Measurements from ENCODE around the gene DCC.

The DCC gene

DNA sequence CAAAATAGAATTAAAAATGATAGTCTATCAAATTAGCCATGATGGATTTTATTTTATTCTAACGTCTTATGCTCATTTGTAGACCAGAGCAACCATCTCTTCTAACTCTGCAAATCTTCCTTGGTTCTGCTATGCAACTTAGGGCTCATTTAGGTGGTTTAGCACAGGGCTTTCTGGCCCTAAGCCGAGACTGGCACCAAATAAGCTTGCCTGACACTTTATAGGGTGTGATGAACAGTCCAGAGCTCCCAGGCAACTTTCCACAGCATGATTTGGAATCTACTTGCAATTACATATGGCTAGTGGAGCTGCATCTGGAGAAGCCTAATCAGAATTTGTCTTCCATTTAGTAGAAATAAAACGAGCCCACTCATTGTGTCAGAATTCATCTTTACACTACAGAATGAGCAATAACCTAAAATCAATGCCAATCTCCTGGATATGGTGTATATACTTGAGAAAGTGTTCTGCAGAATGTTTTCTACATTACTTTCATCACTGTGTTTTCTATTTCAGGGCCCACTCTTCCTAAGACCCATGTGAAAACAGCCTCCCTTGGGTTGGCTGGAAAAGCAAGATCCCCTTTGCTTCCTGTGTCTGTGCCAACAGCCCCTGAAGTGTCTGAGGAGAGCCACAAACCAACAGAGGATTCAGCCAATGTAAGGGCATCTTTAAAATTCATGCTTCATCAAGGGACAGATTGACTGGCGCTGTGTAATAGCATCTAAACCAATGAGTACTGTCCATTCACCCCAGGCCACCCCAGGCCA is 1186.3 kb downstream of the DCC start:
- DNase-seq (ENCODE audit: low read depth): no peak
- H3K4me3 ChIP-seq (ENCODE audit: low read depth, low read length): no peak overlapping the region
- TF ChIP-seq, protein P1, sequence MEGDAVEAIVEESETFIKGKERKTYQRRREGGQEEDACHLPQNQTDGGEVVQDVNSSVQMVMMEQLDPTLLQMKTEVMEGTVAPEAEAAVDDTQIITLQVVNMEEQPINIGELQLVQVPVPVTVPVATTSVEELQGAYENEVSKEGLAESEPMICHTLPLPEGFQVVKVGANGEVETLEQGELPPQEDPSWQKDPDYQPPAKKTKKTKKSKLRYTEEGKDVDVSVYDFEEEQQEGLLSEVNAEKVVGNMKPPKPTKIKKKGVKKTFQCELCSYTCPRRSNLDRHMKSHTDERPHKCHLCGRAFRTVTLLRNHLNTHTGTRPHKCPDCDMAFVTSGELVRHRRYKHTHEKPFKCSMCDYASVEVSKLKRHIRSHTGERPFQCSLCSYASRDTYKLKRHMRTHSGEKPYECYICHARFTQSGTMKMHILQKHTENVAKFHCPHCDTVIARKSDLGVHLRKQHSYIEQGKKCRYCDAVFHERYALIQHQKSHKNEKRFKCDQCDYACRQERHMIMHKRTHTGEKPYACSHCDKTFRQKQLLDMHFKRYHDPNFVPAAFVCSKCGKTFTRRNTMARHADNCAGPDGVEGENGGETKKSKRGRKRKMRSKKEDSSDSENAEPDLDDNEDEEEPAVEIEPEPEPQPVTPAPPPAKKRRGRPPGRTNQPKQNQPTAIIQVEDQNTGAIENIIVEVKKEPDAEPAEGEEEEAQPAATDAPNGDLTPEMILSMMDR (IDR thresholded peaks at IDR 0.05; ENCODE audit: insufficient read depth, low read depth, low read length, missing control alignments): no peak

DNA sequence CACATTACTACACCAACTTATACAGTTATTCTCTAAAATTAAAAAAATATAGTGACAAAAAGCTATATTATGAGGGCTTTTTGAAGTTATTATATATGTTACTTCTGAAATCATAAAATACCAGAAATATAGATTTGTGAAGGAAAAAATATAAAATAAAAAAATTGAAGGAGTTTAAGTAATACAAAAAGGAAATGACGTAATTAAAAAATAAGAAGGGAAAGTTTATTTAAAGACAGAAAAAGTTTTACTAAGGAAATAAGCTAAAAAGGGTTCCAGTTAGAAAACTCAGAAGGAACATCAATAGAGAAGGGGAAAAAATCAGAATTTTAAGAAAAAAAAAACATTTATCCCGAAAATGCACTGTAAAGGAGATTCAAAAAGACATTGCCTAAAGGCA is 1187.4 kb downstream of the DCC start:
- no peak overlapping the region for H3K4me3 ChIP-seq (ENCODE audit: low read depth, low read length)
- TF ChIP-seq, protein P1 (IDR thresholded peaks at IDR 0.05; ENCODE audit: insufficient read depth, low read depth, low read length, missing control alignments): no peak
- no peak for DNase-seq (ENCODE audit: low read depth)

DNA sequence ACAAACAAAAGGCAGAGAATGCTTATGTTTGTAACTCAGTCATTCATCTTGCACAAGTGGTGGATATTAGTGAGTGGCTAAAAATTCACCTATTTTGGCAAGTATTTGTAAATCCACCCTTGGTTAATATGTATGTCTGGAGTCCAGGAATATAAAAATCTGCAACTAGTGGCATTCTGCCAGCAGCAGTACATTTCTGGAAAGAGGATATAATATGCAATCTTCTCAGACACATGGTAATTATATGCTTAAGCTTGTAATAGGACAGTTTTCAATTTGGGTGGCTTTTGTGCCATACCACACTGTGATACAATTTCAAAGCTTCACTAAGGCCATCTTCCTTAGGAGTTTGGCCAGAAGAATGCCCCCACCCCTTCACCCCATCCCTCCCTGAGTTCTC is 1191.2 kb downstream of the DCC start:
- TF ChIP-seq, protein P1 (IDR thresholded peaks at IDR 0.05; ENCODE audit: insufficient read depth, low read depth, low read length, missing control alignments): no peak
- no peak overlapping the region for H3K4me3 ChIP-seq (ENCODE audit: low read depth, low read length)
- DNase-seq (ENCODE audit: low read depth): no peak

DNA sequence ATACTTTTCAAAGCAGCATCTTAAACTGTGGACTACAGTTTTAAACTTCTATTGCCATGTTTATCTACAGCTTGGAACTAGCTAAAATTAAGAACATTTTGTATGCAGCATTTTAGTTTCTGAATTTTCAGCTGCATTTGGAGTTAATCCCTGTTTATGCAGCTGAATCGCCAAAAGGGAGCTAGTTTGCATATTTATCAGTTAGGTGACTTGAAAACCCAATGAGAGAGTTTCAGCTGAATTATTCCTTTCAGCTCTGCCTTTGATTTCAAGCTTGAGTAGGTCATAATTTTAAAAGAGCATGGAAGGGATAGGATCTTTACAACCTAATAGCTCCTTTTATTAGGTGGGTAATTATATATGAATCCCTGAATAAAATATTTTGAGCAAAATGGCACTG is 1191.9 kb downstream of the DCC start:
- TF ChIP-seq, protein P1 (IDR thresholded peaks at IDR 0.05; ENCODE audit: insufficient read depth, low read depth, low read length, missing control alignments): no peak
- H3K4me3 ChIP-seq (ENCODE audit: low read depth, low read length): no peak overlapping the region
- DNase-seq (ENCODE audit: low read depth): no peak

DNA sequence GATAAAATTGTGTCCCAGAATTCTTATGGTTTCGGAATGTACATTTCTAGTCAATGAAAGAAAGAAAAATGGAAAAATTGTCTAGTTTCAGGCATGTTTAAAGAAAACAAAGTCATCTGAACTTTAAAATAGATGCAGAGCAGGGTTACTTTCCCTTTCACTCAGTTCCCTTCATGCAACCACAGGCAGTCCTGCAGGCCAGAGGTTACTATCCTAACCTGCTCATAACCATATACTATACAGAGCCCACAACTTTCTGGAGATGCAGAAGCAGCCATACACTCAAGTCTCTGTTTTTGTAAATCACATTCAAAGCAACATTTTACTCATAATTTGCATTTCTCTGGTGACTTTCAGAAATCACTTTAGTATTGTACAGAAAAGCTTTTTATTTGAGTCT is 1194.2 kb downstream of the DCC start:
- DNase-seq (ENCODE audit: low read depth): no peak
- no peak overlapping the region for H3K4me3 ChIP-seq (ENCODE audit: low read depth, low read length)
- TF ChIP-seq, protein P1 (IDR thresholded peaks at IDR 0.05; ENCODE audit: insufficient read depth, low read depth, low read length, missing control alignments): no peak

DNA sequence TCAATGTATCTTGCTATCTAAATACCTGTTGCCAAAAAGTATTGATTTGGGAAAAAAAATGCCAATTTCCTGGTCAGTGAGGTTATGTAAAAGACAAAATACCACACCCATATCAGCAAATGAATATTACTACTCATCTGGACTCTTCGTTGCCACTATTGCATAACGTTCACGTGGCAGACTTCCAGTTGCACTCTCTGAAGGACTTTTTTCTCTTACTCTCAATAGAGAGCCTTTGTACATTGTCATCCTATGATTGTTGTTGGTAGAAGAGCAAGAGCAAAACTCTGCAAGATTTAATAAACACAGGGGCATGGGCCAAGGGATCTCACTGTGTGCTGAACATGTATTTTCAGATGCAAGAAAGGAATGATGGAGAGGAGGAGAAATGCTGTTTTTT is 1194.7 kb downstream of the DCC start:
- H3K4me3 ChIP-seq (ENCODE audit: low read depth, low read length): no peak overlapping the region
- TF ChIP-seq, protein P1 (IDR thresholded peaks at IDR 0.05; ENCODE audit: insufficient read depth, low read depth, low read length, missing control alignments): no peak
- no peak for DNase-seq (ENCODE audit: low read depth)

DNA sequence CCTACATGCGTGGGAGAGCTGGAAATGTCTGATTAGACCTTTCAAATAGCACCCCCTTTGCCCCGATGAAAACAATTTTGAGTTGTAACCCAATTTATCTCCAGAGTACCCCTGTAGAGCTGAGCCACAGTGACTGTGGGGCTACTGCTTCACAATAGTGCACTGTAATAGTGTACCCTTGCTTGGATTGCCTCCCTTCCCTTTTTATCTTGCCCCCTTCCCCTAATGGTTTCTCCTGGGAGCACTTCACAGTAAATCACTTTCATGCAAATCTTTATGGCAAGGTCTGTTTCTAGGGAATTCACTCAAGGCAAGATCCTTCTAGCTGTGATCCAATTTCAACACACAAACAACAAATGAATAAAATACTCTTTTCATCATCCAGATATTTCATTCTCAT is 1196.9 kb downstream of the DCC start:
- no peak for DNase-seq (ENCODE audit: low read depth)
- H3K4me3 ChIP-seq (ENCODE audit: low read depth, low read length): no peak overlapping the region
- TF ChIP-seq, protein P1 (IDR thresholded peaks at IDR 0.05; ENCODE audit: insufficient read depth, low read depth, low read length, missing control alignments): no peak

All from GM12865 (cell line).